Activated CD8-positive, alpha-beta memory T cell treated with anti-CD3 and anti-CD28 coated beads for 24 hours (primary cell): Measurements from ENCODE around the gene ANTKMT.
"Not testable (repeated sequence)": the region's sequence is repeated elsewhere in the genome, so short reads cannot be mapped to it uniquely, and the experiment has no call there.

ENCODE experiments used
- DNase-seq: peaks from one replicate; pipeline ENCODE4 v3.0.0-alpha.2; 2020

ANTKMT gene

GRCh38 chr16:746637-747036 is 25.7 kb downstream of the ANTKMT start:
- DNase-seq: no peak

GRCh38 chr16:747978-748746 is 27.2 kb downstream of the ANTKMT start:
- DNase-seq: no peak

GRCh38 chr16:749010-749409 is 28.1 kb downstream of the ANTKMT start:
- DNase-seq: no peak

GRCh38 chr16:750485-750884 is 29.5 kb downstream of the ANTKMT start:
- no peak for DNase-seq

GRCh38 chr16:751152-752006 is 30.4 kb downstream of the ANTKMT start:
- no peak for DNase-seq

GRCh38 chr16:752007-752312 is 31.0 kb downstream of the ANTKMT start:
- no peak for DNase-seq

GRCh38 chr16:754121-754607 is 33.2 kb downstream of the ANTKMT start:
- not testable (repeated sequence) for DNase-seq

- no peak for DNase-seq
Measured at GRCh38 chr16:754656-755055, 33.7 kb downstream of the ANTKMT start.

- DNase-seq: no peak
Measured at GRCh38 chr16:756428-756827, 35.5 kb downstream of the ANTKMT start.

GRCh38 chr16:759110-759910 is 38.4 kb downstream of the ANTKMT start:
- DNase-seq: no peak

GRCh38 chr16:760065-760464 is 39.1 kb downstream of the ANTKMT start:
- no peak for DNase-seq

- no peak for DNase-seq
Measured at GRCh38 chr16:760545-761343, 39.8 kb downstream of the ANTKMT start, which contains the start of gene MSLN. Gene MSLN (plus strand): TSS chr16:760734. CDS start chr16:762681, 1,947 bp downstream.

- DNase-seq: no peak
Measured at GRCh38 chr16:761625-762513, 40.9 kb downstream of the ANTKMT start.

- no peak for DNase-seq
Measured at GRCh38 chr16:762595-763268, 41.8 kb downstream of the ANTKMT start.

GRCh38 chr16:763369-764183 is 42.6 kb downstream of the ANTKMT start:
- DNase-seq: no peak

- no peak for DNase-seq
Measured at GRCh38 chr16:764184-764750, 43.3 kb downstream of the ANTKMT start.

- DNase-seq: no peak
Measured at GRCh38 chr16:764848-765487, 44.0 kb downstream of the ANTKMT start.

- DNase-seq: no peak
Measured at GRCh38 chr16:765488-765865, 44.5 kb downstream of the ANTKMT start.
